Progenitor cell of endocrine pancreas (in vitro differentiated cells): ENCODE results near the gene TRAF2. TPM values are rescaled to one million over a fixed set of nuclear protein-coding genes. Genes with fewer than 3 reads are reported as not detected.

Experiments
- DNase-seq: peaks from one replicate; pipeline ENCODE4 v3.0.0; 2021; ENCODE audit warnings: low spot score; ENCODE audit not compliant: unreplicated experiment
- H3K27ac Mint-ChIP-seq: 2 replicates; pipeline ENCODE4 v1.8.0; 2021; ENCODE audit warnings: mild to moderate bottlenecking, moderate library complexity, mixed read lengths
- H3K27me3 Mint-ChIP-seq: 2 replicates; pipeline ENCODE4 v1.8.0; 2021; ENCODE audit warnings: mixed read lengths
- H3K36me3 Mint-ChIP-seq: 2 replicates; pipeline ENCODE4 v1.8.0; 2022; ENCODE audit warnings: mixed read lengths; ENCODE audit not compliant: insufficient read depth
- H3K4me1 Mint-ChIP-seq: 2 replicates; pipeline ENCODE4 v1.8.0; 2021; ENCODE audit warnings: low read depth, mixed read lengths
- H3K4me3 Mint-ChIP-seq: 2 replicates; pipeline ENCODE4 v1.8.0; 2021; ENCODE audit warnings: low read depth, mild to moderate bottlenecking, moderate library complexity, mixed read lengths
- H3K9me3 Mint-ChIP-seq: 2 replicates; pipeline ENCODE4 v1.8.0; 2021; ENCODE audit warnings: low read depth, mixed read lengths
- CTCF ChIP-seq: fragments of 200-600 bp; sonication (generic); IDR thresholded peaks from one replicate; pipeline ENCODE4 v1.5.0; 2021; ENCODE audit warnings: antibody characterized with exemption, mild to moderate bottlenecking; ENCODE audit not compliant: unreplicated experiment
- total RNA-seq: library from RNA; stranded (reverse); gene quantifications from 2 replicates; pipeline ENCODE4 v1.2.1, GENCODE V29; 2021

Gene TRAF2
- total RNA-seq, 1 donor from 2014 or later: 23.4 TPM

DNA sequence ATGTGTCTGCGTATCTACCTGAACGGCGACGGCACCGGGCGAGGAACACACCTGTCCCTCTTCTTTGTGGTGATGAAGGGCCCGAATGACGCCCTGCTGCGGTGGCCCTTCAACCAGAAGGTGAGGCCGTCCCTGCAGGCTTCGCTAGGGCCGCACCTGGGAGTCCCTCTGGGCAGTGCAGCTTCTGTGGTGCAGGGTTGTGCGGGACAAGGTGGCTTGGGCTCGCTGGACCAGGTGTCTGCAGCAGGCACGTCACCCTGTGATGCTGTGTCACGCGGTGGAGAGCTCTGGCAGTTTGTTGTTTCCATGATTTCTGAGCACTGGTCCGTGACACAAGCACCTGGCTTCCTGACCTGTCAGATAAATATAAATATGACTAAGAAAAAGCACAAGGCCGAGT is 37.6 kb downstream of the TRAF2 start:
- Mint-ChIP-seq H3K27me3 (no peaks in the 10 kb centered on the region), H3K27ac (no peak overlapping the region), H3K36me3 (peaks cover 8% of the 10 kb centered on the region), H3K4me1 (no peaks in the 10 kb centered on the region), H3K4me3 (no peak overlapping the region), H3K9me3 (no peaks in the 10 kb centered on the region)
- no peak for DNase-seq
- TF ChIP-seq CTCF: no peak

DNA sequence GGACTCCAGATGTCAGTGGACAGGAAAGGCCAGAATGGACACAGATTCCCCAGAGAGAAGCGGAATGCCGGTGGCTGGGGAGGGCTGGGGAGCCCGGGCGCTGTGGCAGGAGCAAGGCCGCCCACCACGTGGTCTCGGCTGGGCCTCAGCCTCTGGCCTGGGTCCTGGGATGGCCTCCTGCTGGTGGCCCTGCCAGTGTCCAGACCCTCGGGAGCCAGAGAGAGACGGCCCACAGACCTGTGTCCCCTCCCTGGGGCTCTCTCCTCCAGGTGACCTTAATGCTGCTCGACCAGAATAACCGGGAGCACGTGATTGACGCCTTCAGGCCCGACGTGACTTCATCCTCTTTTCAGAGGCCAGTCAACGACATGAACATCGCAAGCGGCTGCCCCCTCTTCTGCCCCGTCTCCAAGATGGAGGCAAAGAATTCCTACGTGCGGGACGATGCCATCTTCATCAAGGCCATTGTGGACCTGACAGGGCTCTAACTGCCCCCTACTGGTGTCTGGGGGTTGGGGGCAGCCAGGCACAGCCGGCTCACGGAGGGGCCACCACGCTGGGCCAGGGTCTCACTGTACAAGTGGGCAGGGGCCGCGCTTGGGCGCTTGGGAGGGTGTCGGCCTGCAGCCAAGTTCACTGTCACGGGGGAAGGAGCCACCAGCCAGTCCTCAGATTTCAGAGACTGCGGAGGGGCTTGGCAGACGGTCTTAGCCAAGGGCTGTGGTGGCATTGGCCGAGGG is 39.3 kb downstream of the TRAF2 start:
- Mint-ChIP-seq H3K27me3 (no peaks in the 10 kb centered on the region), H3K9me3 (no peaks in the 10 kb centered on the region), H3K4me1 (no peaks in the 10 kb centered on the region), H3K36me3 (peaks cover 3% of the 10 kb centered on the region), H3K27ac (no peak overlapping the region), H3K4me3 (no peak overlapping the region)
- DNase-seq: no peak
- TF ChIP-seq CTCF: no peak

- Mint-ChIP-seq H3K4me3 (no peak overlapping the region), H3K27me3 (no peaks in the 10 kb centered on the region), H3K9me3 (no peaks in the 10 kb centered on the region), H3K4me1 (no peaks in the 10 kb centered on the region), H3K36me3 (peaks cover 3% of the 10 kb centered on the region), H3K27ac (no peak overlapping the region)
- no peak for DNase-seq
- no peak for TF ChIP-seq CTCF
Measured at GRCh38 chr9:136926154-136926704, 39.9 kb downstream of the TRAF2 start.

GRCh38 chr9:136926749-136927148 is 40.4 kb downstream of the TRAF2 start:
- peaks cover 4% of the 10 kb centered on the region for H3K36me3 Mint-ChIP-seq
- H3K4me3 Mint-ChIP-seq: no peak overlapping the region
- DNase-seq: no peak
- H3K27ac Mint-ChIP-seq: no peak overlapping the region
- H3K4me1 Mint-ChIP-seq: no peaks in the 10 kb centered on the region
- TF ChIP-seq CTCF: no peak
- H3K9me3 Mint-ChIP-seq: no peaks in the 10 kb centered on the region
- H3K27me3 Mint-ChIP-seq: no peaks in the 10 kb centered on the region

DNA sequence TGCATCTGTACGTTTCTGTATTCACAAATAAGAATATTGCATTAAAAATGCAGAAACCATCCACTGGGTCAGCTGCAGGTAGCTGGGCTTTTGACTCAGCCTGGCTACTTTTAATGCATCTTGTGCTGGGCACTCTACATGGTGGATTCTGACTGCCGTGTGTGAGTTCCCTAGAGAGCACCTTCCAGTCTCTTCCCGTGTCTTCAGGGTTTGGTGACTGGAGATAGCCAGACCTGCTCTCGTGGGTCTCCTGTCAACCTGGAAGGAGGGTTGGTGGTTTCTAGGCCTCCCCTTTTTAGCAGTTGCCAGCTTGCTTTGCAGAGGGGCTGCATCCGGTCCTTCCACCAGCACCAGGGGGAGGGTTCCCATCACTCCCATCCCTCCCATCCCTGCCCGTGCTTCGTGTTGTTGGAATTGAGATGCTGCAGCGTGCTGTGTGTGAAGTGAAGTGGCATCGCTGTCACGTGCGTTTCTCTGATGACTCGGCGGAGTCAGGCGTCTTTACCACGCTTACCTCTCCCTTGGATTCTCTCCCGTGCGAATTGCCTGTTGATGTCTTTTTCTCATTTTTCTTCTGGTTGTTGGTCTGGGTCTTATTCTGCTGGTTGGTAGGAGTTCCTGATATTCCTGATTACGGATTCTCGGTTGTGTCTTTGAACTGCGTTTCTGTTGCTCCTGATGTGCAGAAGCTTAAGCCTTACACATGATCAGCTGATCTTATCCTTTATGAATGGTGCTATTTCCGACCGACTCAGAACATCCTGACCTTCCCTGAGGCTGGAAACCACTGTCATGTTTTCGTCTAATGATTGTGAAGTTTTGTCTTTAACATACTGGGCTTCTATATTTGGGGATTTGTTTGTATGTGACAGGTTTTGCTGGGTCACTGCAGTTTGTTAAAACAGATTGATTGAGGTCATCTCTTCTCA is 41.3 kb downstream of the TRAF2 start:
- DNase-seq: no peak
- no peaks in the 10 kb centered on the region for H3K27me3 Mint-ChIP-seq
- H3K4me3 Mint-ChIP-seq: no peak overlapping the region
- no peaks in the 10 kb centered on the region for H3K4me1 Mint-ChIP-seq
- peaks cover 8% of the 10 kb centered on the region for H3K36me3 Mint-ChIP-seq
- H3K27ac Mint-ChIP-seq: no peak overlapping the region
- H3K9me3 Mint-ChIP-seq: no peaks in the 10 kb centered on the region
- no peak for TF ChIP-seq CTCF
